Fibroblast of the aortic adventitia (primary cell): ENCODE measurements around the gene GAREM1. TPM values are rescaled to one million over a fixed set of nuclear protein-coding genes. Genes with fewer than 3 reads are reported as not detected.
A peak's percentile ranks its signal among the peaks of the same experiment; 100 is the strongest.
"Not testable (repeated sequence)": the region's sequence is repeated elsewhere in the genome, so short reads cannot be mapped to it uniquely, and the experiment has no call there.

Experiments
- DNase-seq: peaks from one replicate; pipeline ENCODE4 v3.0.0-alpha.2; 2010; ENCODE audit warnings: low read depth
- H3K4me3 ChIP-seq: 2 replicates; pipeline ENCODE4 v1.5.1; 2011; ENCODE audit warnings: low read depth, mild to moderate bottlenecking, control low read depth, low read length, moderate library complexity
- total RNA-seq: library from RNA; depleted of rRNA; stranded (reverse); fragments of >200 nt; gene quantifications from 2 replicates; pipeline ENCODE4 v1.2.3, GENCODE V29; 2012; ENCODE audit warnings: low replicate concordance
- TF ChIP-seq, protein P1 (sequence below): IDR thresholded peaks from 2 replicates; pipeline ENCODE4 v1.5.1; 2011; ENCODE audit warnings: mild to moderate bottlenecking, low read length, control low read depth, inconsistent platforms; ENCODE audit not compliant: insufficient read depth

The GAREM1 gene
- 2.4 and 5.5 TPM in 2 replicates for total RNA-seq

DNA sequence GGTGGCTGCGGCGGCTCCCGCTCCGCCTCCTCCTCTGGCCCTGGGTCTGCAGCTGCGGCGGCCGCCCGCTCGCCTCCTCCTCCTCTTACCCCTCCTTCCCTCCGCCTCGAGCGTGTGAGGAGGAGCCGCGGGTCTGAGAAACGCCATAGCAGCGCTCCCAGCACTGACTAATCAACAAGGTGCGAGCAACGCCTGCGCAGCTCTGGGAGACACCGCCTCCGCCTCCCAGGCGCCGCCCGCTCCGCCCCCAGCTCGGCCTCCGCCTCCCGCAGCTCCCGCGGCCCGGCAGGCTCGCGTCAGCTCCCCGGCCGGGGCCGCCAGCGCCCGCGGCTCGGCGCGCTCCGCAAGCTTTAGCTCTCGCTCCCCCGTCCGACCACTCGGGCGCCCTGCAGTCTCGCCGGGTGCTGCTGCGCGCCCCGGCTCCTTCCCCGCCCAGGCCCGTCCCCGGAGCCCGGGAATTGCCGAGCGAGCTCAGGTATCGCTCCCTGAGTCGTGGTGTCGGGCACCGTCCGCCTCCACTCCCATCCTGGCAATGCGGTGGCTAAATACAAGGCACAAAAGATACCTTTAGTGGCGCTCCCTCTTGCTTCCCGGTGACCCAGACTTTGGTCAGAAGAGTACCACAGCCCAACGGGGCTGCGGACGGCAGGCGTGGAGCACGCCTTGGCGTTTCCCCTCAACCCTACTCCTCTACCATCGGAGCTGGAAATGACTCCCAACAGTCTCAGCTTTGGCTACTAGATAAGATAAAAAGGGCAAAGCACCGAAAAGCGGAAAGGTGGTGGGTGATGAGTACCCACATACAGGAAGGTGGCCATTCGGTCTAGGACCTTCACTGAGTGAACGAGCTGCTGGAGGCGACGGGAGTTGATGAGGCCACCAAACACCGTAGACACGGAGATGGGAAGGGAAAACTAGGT, at the start of gene GAREM1:
Gene GAREM1 (minus strand): TSS at position 169 of the 920 bp plus-strand sequence. CDS start 454 bp downstream, outside the sequence.
- DNase-seq: peak; percentile 98
- TF ChIP-seq, protein P1, sequence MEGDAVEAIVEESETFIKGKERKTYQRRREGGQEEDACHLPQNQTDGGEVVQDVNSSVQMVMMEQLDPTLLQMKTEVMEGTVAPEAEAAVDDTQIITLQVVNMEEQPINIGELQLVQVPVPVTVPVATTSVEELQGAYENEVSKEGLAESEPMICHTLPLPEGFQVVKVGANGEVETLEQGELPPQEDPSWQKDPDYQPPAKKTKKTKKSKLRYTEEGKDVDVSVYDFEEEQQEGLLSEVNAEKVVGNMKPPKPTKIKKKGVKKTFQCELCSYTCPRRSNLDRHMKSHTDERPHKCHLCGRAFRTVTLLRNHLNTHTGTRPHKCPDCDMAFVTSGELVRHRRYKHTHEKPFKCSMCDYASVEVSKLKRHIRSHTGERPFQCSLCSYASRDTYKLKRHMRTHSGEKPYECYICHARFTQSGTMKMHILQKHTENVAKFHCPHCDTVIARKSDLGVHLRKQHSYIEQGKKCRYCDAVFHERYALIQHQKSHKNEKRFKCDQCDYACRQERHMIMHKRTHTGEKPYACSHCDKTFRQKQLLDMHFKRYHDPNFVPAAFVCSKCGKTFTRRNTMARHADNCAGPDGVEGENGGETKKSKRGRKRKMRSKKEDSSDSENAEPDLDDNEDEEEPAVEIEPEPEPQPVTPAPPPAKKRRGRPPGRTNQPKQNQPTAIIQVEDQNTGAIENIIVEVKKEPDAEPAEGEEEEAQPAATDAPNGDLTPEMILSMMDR: peak; percentile 71

DNA sequence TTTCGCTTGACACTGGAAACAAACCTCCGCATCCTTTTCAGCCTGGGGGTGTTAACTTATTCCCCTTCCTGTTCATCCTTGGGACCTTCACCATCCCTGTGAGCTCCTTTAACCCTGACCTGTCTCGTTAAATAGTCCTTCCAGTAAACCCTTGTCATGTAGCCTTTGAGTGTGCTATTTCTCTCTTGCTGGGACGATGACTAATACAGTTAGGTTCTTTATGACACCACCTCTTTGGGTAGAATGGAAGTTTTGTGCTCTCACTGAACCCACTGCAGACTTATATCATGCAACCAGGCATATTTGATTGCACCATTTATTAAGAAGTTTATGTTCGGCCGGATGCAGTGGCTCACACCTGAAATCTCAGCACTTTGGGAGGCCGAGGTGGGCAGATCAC, 40.5 kb upstream of the GAREM1 start:
- TF ChIP-seq, protein P1: no peak
- no peak overlapping the region for H3K4me3 ChIP-seq
- no peak for DNase-seq

More for the DNA sequence above, at the start of gene GAREM1:
- peak within 1 kb of the TSS; percentile 81 for H3K4me3 ChIP-seq

DNA sequence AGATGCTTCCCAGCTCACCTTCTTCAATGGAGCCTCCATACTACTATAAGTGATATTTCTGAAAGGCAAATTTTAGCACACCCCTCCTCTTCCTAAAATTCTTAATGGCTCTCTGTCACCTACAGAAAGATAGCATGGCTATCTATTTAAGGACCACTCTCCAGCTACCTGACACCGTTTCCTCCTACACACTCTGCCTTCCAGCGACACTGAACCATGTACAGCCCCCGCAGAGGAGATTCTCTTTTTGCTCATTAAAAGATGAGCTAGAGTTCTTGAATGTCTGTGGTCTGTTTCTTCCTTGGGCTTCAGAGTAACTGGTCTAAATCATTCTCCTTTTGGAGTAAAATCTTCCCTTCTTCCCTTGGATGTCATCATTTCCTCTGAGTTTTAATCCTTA, 38.4 kb upstream of the GAREM1 start:
- TF ChIP-seq, protein P1: no peak
- DNase-seq: no peak
- no peak overlapping the region for H3K4me3 ChIP-seq

DNA sequence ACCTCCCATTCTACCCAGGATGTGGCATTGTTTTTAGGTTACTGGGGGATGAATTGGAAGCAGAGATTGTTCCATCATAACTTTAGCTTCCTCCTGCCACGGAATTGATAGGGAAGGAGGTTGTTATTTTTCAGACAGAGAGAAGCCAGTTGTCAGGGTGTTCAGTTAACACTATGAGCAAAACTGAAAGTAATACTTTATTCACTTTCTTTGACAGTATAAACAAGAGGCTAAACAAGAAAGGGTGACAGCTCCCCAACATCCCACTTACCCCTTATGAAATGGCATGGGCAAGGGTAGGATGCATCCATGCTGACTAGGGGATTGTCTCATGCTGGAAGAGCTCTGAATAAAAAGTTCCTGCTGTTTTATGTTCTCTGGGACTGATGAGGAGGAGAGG, 36.4 kb upstream of the GAREM1 start:
- TF ChIP-seq, protein P1: no peak
- DNase-seq: no peak
- H3K4me3 ChIP-seq: no peak overlapping the region

DNA sequence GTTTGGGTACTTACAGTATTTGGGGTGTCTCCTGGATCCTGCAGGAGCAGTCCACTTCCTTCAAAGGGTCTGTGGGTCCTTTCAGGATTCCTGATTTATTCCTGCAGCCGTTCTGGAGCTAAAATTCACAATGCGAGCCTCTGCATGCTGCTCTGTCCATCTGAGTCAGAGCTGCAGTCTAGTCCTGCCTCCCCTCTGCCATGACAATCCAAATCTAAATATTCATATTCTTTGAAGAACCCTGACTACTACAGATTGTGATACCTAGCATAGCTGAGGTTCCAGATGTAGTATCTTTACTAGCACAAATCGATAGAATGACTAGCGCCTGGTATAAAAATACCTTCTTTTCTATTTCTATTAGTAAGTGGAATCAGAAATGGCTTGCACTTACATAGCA, 31.3 kb upstream of the GAREM1 start:
- TF ChIP-seq, protein P1: no peak
- no peak overlapping the region for H3K4me3 ChIP-seq
- DNase-seq: no peak

DNA sequence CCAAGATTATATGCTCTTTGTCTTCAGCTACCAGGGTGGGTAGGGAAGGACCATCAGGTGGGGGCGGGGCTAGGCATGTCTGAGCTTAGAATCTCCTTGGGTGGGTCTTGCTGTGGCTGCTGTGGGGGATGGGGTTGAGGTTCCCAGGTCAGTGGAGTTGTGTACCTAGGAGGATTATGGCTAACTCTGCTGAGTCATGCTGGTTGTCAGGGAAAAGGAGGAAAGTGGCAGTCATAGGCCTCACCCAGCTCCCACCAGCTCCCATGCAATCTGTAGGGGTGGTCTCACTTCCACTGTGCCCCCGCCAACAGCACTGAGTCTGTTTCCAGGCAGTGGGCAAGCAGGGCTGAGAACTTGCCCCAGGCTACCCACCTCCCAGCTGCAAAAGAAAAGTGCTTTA, 30.6 kb upstream of the GAREM1 start:
- not testable (repeated sequence) for DNase-seq, H3K4me3 ChIP-seq

DNA sequence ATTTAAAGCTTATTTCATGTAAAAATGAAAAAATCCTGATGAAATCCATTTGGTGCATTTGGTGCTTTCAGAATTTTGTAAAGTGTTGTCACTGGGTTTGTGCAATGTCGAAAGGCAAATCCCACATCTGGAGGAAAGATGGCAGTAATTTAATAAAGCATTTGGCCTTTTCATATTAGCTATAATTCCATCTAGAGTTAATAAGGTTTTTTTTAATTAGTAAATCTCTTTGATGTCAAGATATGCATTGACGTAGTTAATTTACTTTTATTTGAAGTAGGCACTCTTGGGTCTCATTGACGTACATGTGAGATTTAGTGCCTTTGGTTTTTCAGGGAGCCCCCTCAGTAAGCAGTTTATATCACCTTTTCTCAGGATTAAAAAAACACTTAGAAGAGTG, 12.3 kb upstream of the GAREM1 start:
- no peak for DNase-seq
- H3K4me3 ChIP-seq: no peak overlapping the region
- TF ChIP-seq, protein P1: no peak
